Activated CD8-positive, alpha-beta memory T cell treated with anti-CD3 and anti-CD28 coated beads, Interleukin-2, amount 10 ng/mL, durations not matched to agents 7 days and 5 days (primary cell): ENCODE measurements around the gene SHISA6. TPM values are rescaled to one million over a fixed set of nuclear protein-coding genes. Genes with fewer than 3 reads are reported as not detected.

Source experiments
- ATAC-seq: fragments of 150-1000 bp; cut with Tn5 transposase; one replicate; pipeline ENCODE4 v1.10.0; 2021; ENCODE audit warnings: moderate library complexity
- CTCF ChIA-PET: fragments of 350-600 bp; sonication (Branson Sonifier 250); formaldehyde crosslinking; loops from one replicate; lab custom pipeline; 2021; ENCODE audit warnings: antibody characterized with exemption; lab: Charles Lee
- DNase-seq: peaks from one replicate; pipeline ENCODE4 v3.0.0-alpha.2; 2020
- H3K27ac Mint-ChIP-seq: one replicate; pipeline ENCODE4 v1.8.0; 2021; ENCODE audit warnings: mild to moderate bottlenecking, mixed read lengths
- H3K27me3 Mint-ChIP-seq: one replicate; pipeline ENCODE4 v1.8.0; 2021; ENCODE audit warnings: mixed read lengths
- H3K36me3 Mint-ChIP-seq: one replicate; pipeline ENCODE4 v1.8.0; 2021; ENCODE audit warnings: mild to moderate bottlenecking, mixed read lengths
- H3K4me1 Mint-ChIP-seq: one replicate; pipeline ENCODE4 v1.8.0; 2021; ENCODE audit warnings: mixed read lengths
- H3K4me3 Mint-ChIP-seq: one replicate; pipeline ENCODE4 v1.8.0; 2021; ENCODE audit warnings: mild to moderate bottlenecking, moderate library complexity, mixed read lengths
- H3K9me3 Mint-ChIP-seq: one replicate; pipeline ENCODE4 v1.8.0; 2022; ENCODE audit warnings: low read depth, mixed read lengths
- total RNA-seq, 2 experiments: library from RNA; stranded (reverse); gene quantifications; one replicate each; pipeline ENCODE4 v1.2.3, GENCODE V29; 2021

SHISA6 gene
- total RNA-seq, 2 experiments from 2014 or later, result not detected

GRCh38 chr17:11276486-11276885, 35.5 kb downstream of the SHISA6 start:
- no peaks in the 10 kb centered on the region for H3K36me3 Mint-ChIP-seq
- CTCF ChIA-PET, result no interaction called here
- H3K4me1 Mint-ChIP-seq, result no peaks in the 10 kb centered on the region
- no peaks in the 10 kb centered on the region for H3K27me3 Mint-ChIP-seq
- H3K9me3 Mint-ChIP-seq, result peaks cover 5% of the 10 kb centered on the region
- H3K4me3 Mint-ChIP-seq, result no peak overlapping the region
- ATAC-seq (no peak), DNase-seq (no peak)
- H3K27ac Mint-ChIP-seq, result no peak overlapping the region

DNA sequence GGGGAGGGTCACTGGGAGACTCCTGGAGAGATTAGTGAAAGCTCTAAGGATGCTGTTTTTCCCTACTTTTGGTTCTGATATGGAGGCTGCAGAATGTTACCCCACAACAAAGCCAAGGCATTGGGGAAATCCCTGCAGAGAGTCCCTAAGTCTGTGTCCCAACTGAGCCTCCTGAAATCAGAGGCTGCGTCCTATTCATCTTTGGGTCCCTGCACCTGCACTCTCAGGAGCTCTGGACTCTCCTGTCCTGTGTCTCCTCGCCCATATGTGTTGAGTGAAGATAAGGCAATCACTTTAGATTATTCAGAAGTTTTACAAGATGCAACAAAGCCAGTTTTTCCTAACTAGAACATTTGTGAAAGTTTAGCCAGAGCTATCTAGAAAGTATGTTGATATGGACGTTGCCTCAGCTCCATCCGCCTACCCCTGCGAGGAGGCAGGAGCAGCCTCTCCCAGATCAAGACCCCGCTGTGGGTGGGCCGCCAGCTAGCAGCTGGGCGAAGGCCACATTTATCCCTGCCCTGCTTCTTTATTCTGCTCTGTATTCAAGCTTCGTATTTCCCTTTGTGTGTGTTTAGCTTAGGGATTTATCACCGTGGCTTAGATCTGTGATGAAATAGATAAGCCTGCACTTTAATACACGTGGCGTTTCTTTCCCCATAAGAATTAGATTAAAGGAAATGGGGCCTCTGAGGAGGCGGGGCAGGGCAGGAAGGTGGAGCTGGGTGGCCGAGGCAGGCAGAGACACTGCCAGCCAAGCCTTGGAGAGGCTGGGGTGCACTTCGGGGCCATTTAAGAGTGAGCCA, 37.4 kb downstream of the SHISA6 start:
- DNase-seq (no peak), ATAC-seq (no peak)
- CTCF ChIA-PET, result no interaction called here
- Mint-ChIP-seq H3K9me3 (peaks cover 3% of the 10 kb centered on the region), H3K4me3 (no peak overlapping the region), H3K4me1 (no peaks in the 10 kb centered on the region), H3K27ac (no peak overlapping the region), H3K27me3 (no peaks in the 10 kb centered on the region), H3K36me3 (no peaks in the 10 kb centered on the region)

DNA sequence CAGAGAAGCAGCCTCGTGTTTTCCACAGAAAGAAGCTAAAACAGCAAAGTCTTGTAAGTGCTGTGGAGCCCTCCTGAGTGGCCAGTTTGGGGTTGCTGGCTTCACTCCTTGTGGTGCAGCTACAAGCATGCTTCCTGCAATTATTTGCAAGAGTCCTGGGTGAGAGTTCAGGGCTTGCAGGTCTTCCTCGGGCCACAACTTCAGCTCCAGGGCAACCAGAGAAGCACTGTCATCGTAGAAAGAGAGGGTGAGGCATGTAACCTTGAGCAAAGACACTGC, 37.9 kb downstream of the SHISA6 start:
- Mint-ChIP-seq H3K4me3 (no peak overlapping the region), H3K27me3 (no peaks in the 10 kb centered on the region), H3K36me3 (no peaks in the 10 kb centered on the region), H3K9me3 (peaks cover 3% of the 10 kb centered on the region), H3K27ac (no peak overlapping the region), H3K4me1 (no peaks in the 10 kb centered on the region)
- ATAC-seq (no peak), DNase-seq (no peak)
- CTCF ChIA-PET, result no interaction called here

DNA sequence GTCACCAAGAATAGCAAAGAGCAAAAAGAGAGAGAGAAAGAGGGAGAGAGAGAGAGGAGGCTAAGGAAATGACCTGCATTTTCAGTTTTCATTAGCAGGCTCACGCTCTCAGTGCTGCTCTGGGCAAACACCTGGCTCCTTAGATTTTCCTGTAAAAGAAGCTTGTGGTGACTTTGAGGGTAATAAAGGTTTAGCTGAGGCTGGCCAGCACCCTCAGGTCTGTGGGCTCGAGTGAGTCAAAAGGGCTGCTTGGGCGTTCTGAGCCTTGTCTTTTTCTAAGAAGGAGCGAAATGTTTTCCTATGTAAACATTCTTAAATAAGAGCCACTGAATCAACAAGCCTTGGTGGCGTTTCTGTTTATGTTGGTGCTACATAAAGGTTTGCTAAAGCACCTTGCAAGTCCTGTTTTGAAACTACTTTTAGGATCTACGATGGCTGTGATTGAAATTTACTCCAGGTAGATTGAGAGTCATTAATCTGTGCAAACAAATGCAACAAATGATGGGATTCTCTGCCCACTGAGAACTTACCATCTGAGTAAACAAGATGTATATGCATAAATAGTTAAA, 38.8 kb downstream of the SHISA6 start:
- CTCF ChIA-PET, result no interaction called here
- Mint-ChIP-seq H3K27me3 (no peaks in the 10 kb centered on the region), H3K27ac (no peak overlapping the region), H3K9me3 (peaks cover 3% of the 10 kb centered on the region), H3K4me1 (no peaks in the 10 kb centered on the region), H3K36me3 (no peaks in the 10 kb centered on the region), H3K4me3 (no peak overlapping the region)
- no peak for ATAC-seq
- DNase-seq, result no peak

- Mint-ChIP-seq H3K9me3 (peaks cover 2% of the 10 kb centered on the region), H3K27ac (no peak overlapping the region), H3K27me3 (no peaks in the 10 kb centered on the region), H3K4me1 (no peaks in the 10 kb centered on the region), H3K4me3 (no peak overlapping the region), H3K36me3 (no peaks in the 10 kb centered on the region)
- CTCF ChIA-PET, result no interaction called here
- no peak for ATAC-seq
- no peak for DNase-seq
Observed at GRCh38 chr17:11282586-11282985, 41.6 kb downstream of the SHISA6 start.

GRCh38 chr17:11284811-11285210, 43.8 kb downstream of the SHISA6 start:
- no peaks in the 10 kb centered on the region for H3K27me3 Mint-ChIP-seq
- no peaks in the 10 kb centered on the region for H3K4me1 Mint-ChIP-seq

GRCh38 chr17:11285946-11286345, 44.9 kb downstream of the SHISA6 start:
- Mint-ChIP-seq H3K27ac (no peak overlapping the region), H3K4me3 (no peak overlapping the region)
- CTCF ChIA-PET, result no interaction called here

More at GRCh38 chr17:11284811-11285210, 43.8 kb downstream of the SHISA6 start:
- DNase-seq (no peak), ATAC-seq (no peak)
- H3K36me3 Mint-ChIP-seq, result no peaks in the 10 kb centered on the region
- peaks cover 2% of the 10 kb centered on the region for H3K9me3 Mint-ChIP-seq
- CTCF ChIA-PET, result no interaction called here
- H3K4me3 Mint-ChIP-seq, result no peak overlapping the region
- H3K27ac Mint-ChIP-seq, result no peak overlapping the region

GRCh38 chr17:11287791-11288190, 46.8 kb downstream of the SHISA6 start:
- H3K27ac Mint-ChIP-seq, result no peak overlapping the region
- no peak overlapping the region for H3K4me3 Mint-ChIP-seq
- peaks cover 9% of the 10 kb centered on the region for H3K9me3 Mint-ChIP-seq
- no peaks in the 10 kb centered on the region for H3K27me3 Mint-ChIP-seq
- no peaks in the 10 kb centered on the region for H3K4me1 Mint-ChIP-seq
- no peaks in the 10 kb centered on the region for H3K36me3 Mint-ChIP-seq
- CTCF ChIA-PET, result no interaction called here
- DNase-seq (no peak), ATAC-seq (no peak)

More at GRCh38 chr17:11285946-11286345, 44.9 kb downstream of the SHISA6 start:
- H3K9me3 Mint-ChIP-seq, result peaks cover 2% of the 10 kb centered on the region
- DNase-seq (no peak), ATAC-seq (no peak)
- no peaks in the 10 kb centered on the region for H3K27me3 Mint-ChIP-seq
- H3K36me3 Mint-ChIP-seq, result no peaks in the 10 kb centered on the region
- H3K4me1 Mint-ChIP-seq, result no peaks in the 10 kb centered on the region

- Mint-ChIP-seq H3K4me3 (no peak overlapping the region), H3K4me1 (no peaks in the 10 kb centered on the region), H3K36me3 (no peaks in the 10 kb centered on the region), H3K27ac (no peak overlapping the region), H3K9me3 (peaks cover 9% of the 10 kb centered on the region), H3K27me3 (no peaks in the 10 kb centered on the region)
- CTCF ChIA-PET, result no interaction called here
- DNase-seq (no peak), ATAC-seq (no peak)
Observed at GRCh38 chr17:11290814-11291213, 49.8 kb downstream of the SHISA6 start.

DNA sequence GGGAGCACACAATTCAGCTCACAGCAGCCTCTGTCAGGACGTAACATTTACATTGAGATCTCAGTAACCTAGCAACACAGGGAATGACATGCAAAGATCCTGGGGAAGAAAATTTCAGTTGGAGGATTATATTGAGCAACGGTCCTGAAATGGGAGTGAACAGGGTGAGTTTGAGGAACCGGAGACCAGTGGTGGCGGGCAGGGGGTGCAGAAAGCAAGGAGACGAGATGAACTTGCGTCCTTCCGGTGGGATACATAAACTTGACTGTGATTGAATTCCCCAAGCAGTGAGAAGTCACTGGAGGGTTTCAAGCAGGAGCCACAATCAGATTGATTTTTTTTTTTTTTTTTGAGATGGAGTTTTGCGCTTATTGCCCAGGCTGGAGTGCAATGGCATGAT, 51.5 kb downstream of the SHISA6 start:
- Mint-ChIP-seq H3K9me3 (peaks cover 9% of the 10 kb centered on the region), H3K27me3 (no peaks in the 10 kb centered on the region), H3K4me1 (no peaks in the 10 kb centered on the region), H3K36me3 (no peaks in the 10 kb centered on the region), H3K4me3 (no peak overlapping the region), H3K27ac (no peak overlapping the region)
- DNase-seq (no peak), ATAC-seq (no peak)
- CTCF ChIA-PET, result no interaction called here

GRCh38 chr17:11293480-11293879, 52.5 kb downstream of the SHISA6 start:
- Mint-ChIP-seq H3K4me1 (no peaks in the 10 kb centered on the region), H3K4me3 (no peak overlapping the region), H3K27ac (no peak overlapping the region), H3K27me3 (no peaks in the 10 kb centered on the region), H3K9me3 (peaks cover 9% of the 10 kb centered on the region), H3K36me3 (no peaks in the 10 kb centered on the region)
- no peak for DNase-seq
- no peak for ATAC-seq
- CTCF ChIA-PET, result no interaction called here

DNA sequence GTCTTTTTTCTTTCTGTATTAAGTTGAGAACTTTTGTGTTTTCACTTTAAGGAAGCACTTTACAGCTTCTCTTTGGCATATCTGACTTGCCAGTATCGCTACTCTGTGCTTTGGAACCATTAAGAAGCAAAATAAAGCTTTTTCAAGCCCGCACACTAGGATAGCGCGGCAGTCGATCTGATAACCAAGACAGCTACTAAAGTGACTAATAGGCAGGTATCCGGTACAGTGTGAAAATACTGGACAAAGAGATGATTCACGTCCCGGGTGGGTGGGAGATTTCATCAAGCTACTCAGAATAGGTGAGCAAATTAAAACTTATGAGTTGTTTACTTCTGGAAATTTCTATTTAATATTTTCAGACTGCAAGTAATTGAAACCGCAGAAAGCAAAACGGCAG, 53.8 kb downstream of the SHISA6 start:
- H3K4me1 Mint-ChIP-seq, result no peaks in the 10 kb centered on the region
- H3K27ac Mint-ChIP-seq, result no peak overlapping the region
- peaks cover 11% of the 10 kb centered on the region for H3K9me3 Mint-ChIP-seq
- H3K27me3 Mint-ChIP-seq, result no peaks in the 10 kb centered on the region
- CTCF ChIA-PET, result no interaction called here
- DNase-seq, result no peak
- H3K36me3 Mint-ChIP-seq, result no peaks in the 10 kb centered on the region
- no peak for ATAC-seq
- H3K4me3 Mint-ChIP-seq, result no peak overlapping the region

- DNase-seq (no peak), ATAC-seq (no peak)
- no peaks in the 10 kb centered on the region for H3K4me1 Mint-ChIP-seq
- no peaks in the 10 kb centered on the region for H3K27me3 Mint-ChIP-seq
- no peaks in the 10 kb centered on the region for H3K36me3 Mint-ChIP-seq
- no peak overlapping the region for H3K4me3 Mint-ChIP-seq
- CTCF ChIA-PET, result no interaction called here
- no peak overlapping the region for H3K27ac Mint-ChIP-seq
- H3K9me3 Mint-ChIP-seq, result peaks cover 9% of the 10 kb centered on the region
Observed at GRCh38 chr17:11296994-11297393, 56.0 kb downstream of the SHISA6 start.

DNA sequence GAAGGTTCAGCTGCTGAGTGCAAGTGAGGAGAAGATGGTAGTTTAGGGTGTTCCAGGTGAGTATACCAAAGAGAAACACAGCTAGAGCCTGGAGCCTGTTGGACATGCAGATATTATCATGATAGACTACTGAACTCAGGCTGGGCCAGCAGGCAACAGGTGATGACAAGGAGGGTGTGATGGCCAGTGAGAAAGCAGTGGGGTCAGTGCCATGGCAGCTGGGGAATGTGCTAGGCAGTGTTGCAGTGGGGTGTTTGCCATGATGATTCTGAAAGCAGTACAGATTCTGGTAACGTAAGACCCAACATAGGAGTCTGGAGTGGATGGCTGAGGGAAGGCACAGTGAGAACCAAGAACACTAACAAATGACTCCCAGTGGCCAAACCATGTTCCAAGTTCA, 57.4 kb downstream of the SHISA6 start:
- no peak for DNase-seq
- Mint-ChIP-seq H3K9me3 (peaks cover 5% of the 10 kb centered on the region), H3K4me3 (no peak overlapping the region), H3K4me1 (no peaks in the 10 kb centered on the region), H3K27me3 (no peaks in the 10 kb centered on the region), H3K27ac (no peak overlapping the region), H3K36me3 (no peaks in the 10 kb centered on the region)
- ATAC-seq, result no peak
- CTCF ChIA-PET, result no interaction called here
